OCI-LY1 (cell line): ENCODE data around the gene NKAPD1.

ENCODE experiments used
- CTCF ChIP-seq: fragments of 200-600 bp; sonication (generic), shearing (Covaris generic); IDR thresholded peaks from 2 replicates; pipeline ENCODE4 v1.5.1; 2017; ENCODE audit warnings: mild to moderate bottlenecking, antibody characterized with exemption, low read length, moderate library complexity, mixed read lengths
- EZH2 ChIP-seq: fragments of 200-600 bp; sonication (generic), shearing (Covaris generic); IDR thresholded peaks from 2 replicates; pipeline ENCODE4 v1.8.0; 2017; ENCODE audit warnings: borderline replicate concordance, mixed run types, mild to moderate bottlenecking, antibody characterized with exemption, low read length, moderate library complexity, mixed read lengths

GRCh38 chr11:112051768-112052167 lies 22.3 kb upstream of the NKAPD1 start:
- TF ChIP-seq CTCF, result no peak
- TF ChIP-seq EZH2, result no peak
